Common myeloid progenitor, CD34-positive (primary cell): ENCODE results near the gene ITPRIPL1. TPM values are rescaled to one million over a fixed set of nuclear protein-coding genes. Genes with fewer than 3 reads are reported as not detected.
"Not testable (repeated sequence)": the region's sequence is repeated elsewhere in the genome, so short reads cannot be mapped to it uniquely, and the experiment has no call there.

Source experiments
- CTCF ChIA-PET: fragments of 350-600 bp; sonication (Branson Sonifier 250); formaldehyde crosslinking; loops from one replicate; lab custom pipeline; 2021; ENCODE audit warnings: antibody characterized with exemption; lab: Charles Lee
- POLR2A ChIA-PET: fragments of 350-600 bp; sonication (Branson Sonifier 250); formaldehyde crosslinking; loops from one replicate; lab custom pipeline; 2021; ENCODE audit warnings: antibody characterized with exemption; lab: Charles Lee
- DNase-seq, 3 donors: peaks; one replicate each; pipeline versions ENCODE4 v3.0.0 to v3.0.0-alpha.2; 2013
- H3K27ac ChIP-seq, 2 experiments: 1 replicate in 1 of 2; 2 replicates in 1 of 2; pipeline ENCODE4 v1.7.0; 2013; ENCODE audit warnings: inconsistent platforms in 2 of 2, low read length in 2 of 2, mild to moderate bottlenecking in 2 of 2, low read depth in 1 of 2, moderate library complexity in 1 of 2; ENCODE audit not compliant: severe bottlenecking in 2 of 2, insufficient read depth in 1 of 2, poor library complexity in 1 of 2
- H3K27me3 ChIP-seq, 5 experiments: replicated peaks in 2 of 5; 1 replicate in 3 of 5; 2 replicates in 2 of 5; pipeline versions ENCODE4 v1.6.1 to v1.7.0; 2013; ENCODE audit warnings: low read length in 4 of 5, mild to moderate bottlenecking in 2 of 5, moderate library complexity in 2 of 5, inconsistent platforms in 1 of 5; ENCODE audit not compliant: insufficient read depth in 5 of 5, control insufficient read depth in 4 of 5
- H3K36me3 ChIP-seq, 4 experiments: 1 replicate in 2 of 4; 2 replicates in 2 of 4; pipeline versions ENCODE4 v1.6.1 to v1.7.0; 2013; ENCODE audit warnings: low read length in 3 of 4, control low read depth in 1 of 4, mild to moderate bottlenecking in 1 of 4; ENCODE audit not compliant: control insufficient read depth in 4 of 4, insufficient read depth in 4 of 4
- H3K4me1 ChIP-seq, 4 experiments: 1 replicate in 3 of 4; 2 replicates in 1 of 4; pipeline versions ENCODE4 v1.6.1 to v1.7.1; 2013; ENCODE audit warnings: low read length in 3 of 4, mild to moderate bottlenecking in 3 of 4, control low read depth in 1 of 4, inconsistent platforms in 1 of 4, moderate library complexity in 1 of 4; ENCODE audit not compliant: control insufficient read depth in 4 of 4, insufficient read depth in 4 of 4; ENCODE audit errors: control extremely low read depth in 1 of 4
- H3K4me3 ChIP-seq, 7 experiments: 1 replicate in 4 of 7; 2 replicates in 3 of 7; pipeline versions ENCODE4 v1.5.1 to v1.7.0; 2013; ENCODE audit warnings: mild to moderate bottlenecking in 7 of 7, low read length in 6 of 7, moderate library complexity in 6 of 7, inconsistent platforms in 2 of 7, low read depth in 2 of 7, control low read depth in 1 of 7; ENCODE audit not compliant: insufficient read depth in 4 of 7, control insufficient read depth in 1 of 7; ENCODE audit errors: extremely low read depth in 1 of 7
- H3K9me3 ChIP-seq, 5 experiments: 1 replicate in 4 of 5; 2 replicates in 1 of 5; pipeline versions ENCODE4 v1.6.1 to v1.7.1; 2013; ENCODE audit warnings: low read length in 4 of 5, mild to moderate bottlenecking in 2 of 5, inconsistent platforms in 1 of 5, low read depth in 1 of 5, moderate library complexity in 1 of 5; ENCODE audit not compliant: control insufficient read depth in 4 of 5, insufficient read depth in 2 of 5; ENCODE audit errors: control extremely low read depth in 1 of 5
- WGBS: methylation state at CpG from one replicate; pipeline ENCODE4 v1.1.5; 2013; ENCODE audit not compliant: insufficient coverage; 5-methylcytosine and 5-hydroxymethylcytosine counted together
- polyA plus RNA-seq: library from polyadenylated mRNA; unstranded; fragments of 120-200 nt; gene quantifications from one replicate; pipeline ENCODE4 v1.2.1, GENCODE V29; 2013

ITPRIPL1 gene, protein sequence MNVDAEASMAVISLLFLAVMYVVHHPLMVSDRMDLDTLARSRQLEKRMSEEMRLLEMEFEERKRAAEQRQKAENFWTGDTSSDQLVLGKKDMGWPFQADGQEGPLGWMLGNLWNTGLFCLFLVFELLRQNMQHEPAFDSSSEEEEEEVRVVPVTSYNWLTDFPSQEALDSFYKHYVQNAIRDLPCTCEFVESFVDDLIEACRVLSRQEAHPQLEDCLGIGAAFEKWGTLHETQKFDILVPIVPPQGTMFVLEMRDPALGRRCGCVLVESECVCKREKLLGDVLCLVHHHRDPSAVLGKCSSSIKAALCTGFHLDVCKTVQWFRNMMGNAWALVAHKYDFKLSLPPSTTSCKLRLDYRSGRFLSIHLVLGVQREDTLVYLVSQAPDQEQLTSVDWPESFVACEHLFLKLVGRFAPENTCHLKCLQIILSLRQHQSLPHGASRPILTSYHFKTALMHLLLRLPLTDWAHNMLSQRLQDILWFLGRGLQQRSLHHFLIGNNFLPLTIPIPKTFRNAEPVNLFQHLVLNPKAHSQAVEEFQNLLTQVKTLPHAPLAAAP
- polyA plus RNA-seq, result 7.4 TPM

DNA sequence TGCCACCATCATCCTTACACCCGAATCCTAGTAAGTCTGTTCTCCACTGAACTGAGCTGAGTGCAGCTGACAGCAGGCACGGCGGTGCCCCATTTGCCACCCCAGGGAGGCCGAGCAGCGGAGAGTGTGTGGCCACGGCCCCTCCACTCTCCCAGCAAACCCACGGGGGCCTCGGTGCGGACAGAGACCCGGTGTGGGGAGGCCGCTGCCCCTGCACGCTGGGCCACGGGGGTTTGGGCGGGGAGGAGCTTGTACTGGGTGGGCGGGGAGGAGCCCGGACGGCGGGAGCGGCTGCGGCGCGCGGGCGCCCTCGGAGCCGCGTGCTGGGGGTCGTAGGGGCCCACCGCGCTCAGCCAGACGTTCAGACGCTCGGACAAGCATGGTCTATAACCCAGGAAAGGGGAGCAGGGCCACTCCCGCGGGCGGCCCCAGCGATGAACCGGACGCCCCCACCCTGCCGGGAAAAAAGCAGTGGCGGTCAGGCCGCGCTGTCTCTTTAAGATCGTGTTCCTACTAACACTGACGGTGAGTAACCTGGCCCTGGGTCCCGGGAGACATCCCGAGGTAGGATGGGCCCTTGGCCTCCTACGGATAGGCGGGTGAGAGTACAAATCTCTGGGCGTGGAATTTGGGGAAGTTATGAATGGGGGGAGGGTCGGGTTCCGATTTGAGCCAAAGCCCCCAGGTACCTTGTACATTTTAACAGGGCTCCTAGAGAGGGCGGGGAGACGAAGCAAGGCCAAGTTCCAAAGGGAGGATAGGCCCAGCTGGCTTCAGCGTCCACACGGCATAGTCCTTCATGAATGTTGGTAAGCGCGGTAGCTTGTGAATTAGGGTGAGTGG is at the start of gene ITPRIPL1:
Gene ITPRIPL1, plus strand, starts transcription at position 277 of the 843 bp plus-strand sequence. Its CDS starts 523 bp downstream, at position 800.
- WGBS, result under 1% methylated on average over 45 of the region's 58 CpGs
- DNase-seq, result peak in 2 of 3 donors; percentile 48 to 50
- Histone ChIP-seq H3K4me1 (peaks cover 7 to 47% (median 39%) of the 10 kb centered on the region in 4 experiments), H3K9me3 (no peaks in the 10 kb centered on the region), H3K27ac (peak within 1 kb of the TSS in 1 of 2 experiments; percentile 49), H3K36me3 (peaks cover 0 to 33% (median 11%) of the 10 kb centered on the region in 4 experiments), H3K4me3 (peak within 1 kb of the TSS; percentile 59 to 89 (median 80)), H3K27me3 (no peaks in the 10 kb centered on the region)
- ChIA-PET POLR2A (interaction anchor here (0.7 to 1.2 kb wide), 3 partner anchors 9 to 20 kb away, joined by 3 to 6 read pairs (median 4); partner anchors contain the start of genes NCAPH and SNRNP200), CTCF (interaction anchor here (0.8 to 5.9 kb wide), 8 partner anchors 9 to 23 kb away, joined by 4 to 25 read pairs (median 6); partner anchors contain the start of gene NCAPH)

DNA sequence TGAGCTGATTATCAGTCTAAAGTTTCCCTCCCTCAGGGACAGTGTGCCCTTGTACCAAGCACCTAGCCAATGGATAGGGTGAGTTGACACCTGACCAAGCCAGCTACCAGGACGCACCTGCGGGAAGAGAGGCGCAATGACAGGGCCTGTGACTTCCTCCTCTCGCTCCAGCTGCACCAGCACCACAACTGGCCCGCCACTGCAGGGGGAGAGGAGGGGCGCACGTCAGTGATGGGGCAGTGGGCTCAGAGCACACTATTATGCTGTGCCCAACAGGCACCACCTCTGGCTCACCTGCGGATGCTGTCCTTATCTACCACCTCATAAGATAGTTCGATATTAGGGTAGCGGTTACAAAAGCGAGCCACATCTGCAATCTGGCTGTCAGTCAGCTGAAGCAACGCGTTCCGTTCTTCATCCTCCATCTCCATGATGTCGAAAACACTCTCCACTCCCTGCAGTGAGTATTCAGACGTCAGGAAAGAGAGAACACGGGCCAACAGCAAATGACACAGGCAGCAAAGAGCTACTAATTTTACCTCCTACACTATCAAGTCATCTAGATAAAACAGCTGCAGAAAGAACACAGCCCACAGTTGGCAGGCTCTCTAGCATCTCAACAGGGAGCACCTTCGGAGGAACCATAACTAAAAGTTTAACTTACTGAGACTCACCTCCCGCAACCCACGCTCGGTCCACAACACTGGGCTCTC is 48.2 kb upstream of the ITPRIPL1 start:
- DNase-seq, result no peak
- Histone ChIP-seq H3K27me3 (no peaks in the 10 kb centered on the region), H3K4me3 (no peak overlapping the region), H3K36me3 (peaks cover 23 to 85% (median 58%) of the 10 kb centered on the region in 4 experiments), H3K9me3 (no peaks in the 10 kb centered on the region), H3K27ac (no peak overlapping the region), H3K4me1 (no peaks in the 10 kb centered on the region)
- 97% methylated on average over 16 of the region's 21 CpGs for WGBS
- ChIA-PET POLR2A (no interaction called here), CTCF (interaction anchor here (1.1 to 1.5 kb wide), 4 partner anchors 10 to 140 kb away, joined by 3 to 5 read pairs (median 3); partner anchors contain the start of gene ASTL)

DNA sequence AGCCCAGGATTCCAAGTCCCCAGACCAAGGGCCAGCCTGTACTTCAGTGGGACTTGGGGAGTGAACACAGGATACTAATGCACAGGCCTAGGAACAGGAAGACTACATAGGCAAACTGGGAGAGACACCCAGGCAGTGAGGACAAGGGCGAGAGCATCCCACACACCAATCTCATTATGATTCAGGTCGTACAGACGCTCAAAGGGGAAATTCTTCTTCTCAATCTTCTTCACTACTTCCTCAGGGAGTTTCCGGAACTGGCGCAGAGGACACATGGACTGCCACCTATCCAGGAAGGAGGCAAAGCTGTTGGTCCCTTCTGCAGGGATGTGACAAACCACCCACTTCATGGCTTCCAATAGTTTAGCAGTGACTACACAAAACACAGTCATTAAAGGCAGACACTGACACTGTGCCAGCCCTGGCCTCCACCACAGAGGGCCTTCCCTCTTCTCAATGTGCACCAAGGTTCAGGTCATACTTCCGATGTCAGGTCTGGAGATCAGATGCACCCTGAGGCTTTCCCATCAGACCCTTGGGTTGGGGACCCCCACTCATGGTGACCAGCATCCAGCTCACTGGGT is 37.8 kb upstream of the ITPRIPL1 start:
- no peak overlapping the region for H3K4me3 ChIP-seq
- no peaks in the 10 kb centered on the region for H3K27me3 ChIP-seq
- 90% methylated on average over 5 of the region's 6 CpGs for WGBS
- H3K27ac ChIP-seq, result no peak overlapping the region
- ChIA-PET CTCF (interaction anchor here (0.9 to 1.1 kb wide), 2 partner anchors 17 to 295 kb away, joined by 3 read pairs; no protein-coding TSS in a partner anchor), POLR2A (no interaction called here)
- no peak for DNase-seq
- H3K36me3 ChIP-seq, result peaks cover 57 to 99% (median 92%) of the 10 kb centered on the region in 4 experiments
- H3K4me1 ChIP-seq, result no peaks in the 10 kb centered on the region
- H3K9me3 ChIP-seq, result no peaks in the 10 kb centered on the region

DNA sequence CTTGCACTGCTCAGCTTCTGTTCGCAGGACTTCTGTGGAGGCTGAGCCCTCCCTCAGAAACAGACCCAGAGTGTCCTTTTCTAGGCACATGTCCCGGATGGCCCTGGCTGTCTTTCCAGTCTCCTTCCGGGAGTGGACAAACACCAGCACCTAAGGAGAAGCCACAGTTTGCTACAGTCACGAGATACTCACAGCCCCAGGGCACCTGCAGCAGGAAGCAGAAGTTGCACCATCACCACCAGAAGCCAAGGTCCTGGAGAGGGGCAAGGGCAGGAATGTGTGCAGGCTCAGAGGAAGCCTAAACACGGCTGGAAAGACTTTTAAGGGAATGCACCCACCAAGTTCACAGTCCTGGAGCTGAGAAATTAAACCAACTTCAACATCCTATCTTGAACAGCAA is 33.4 kb upstream of the ITPRIPL1 start:
- H3K27ac ChIP-seq, result no peak overlapping the region
- H3K4me1 ChIP-seq, result no peaks in the 10 kb centered on the region
- 94% methylated on average over 4 of the region's 5 CpGs for WGBS
- CTCF ChIA-PET, result interaction anchor here (1.3 kb wide), 1 partner anchor 14 kb away, joined by 3 read pairs; the partner anchor contains the start of gene SNRNP200
- DNase-seq, result no peak
- POLR2A ChIA-PET, result no interaction called here
- no peak overlapping the region for H3K4me3 ChIP-seq
- H3K36me3 ChIP-seq, result peaks cover 65 to 99% (median 85%) of the 10 kb centered on the region in 4 experiments
- no peaks in the 10 kb centered on the region for H3K27me3 ChIP-seq
- no peaks in the 10 kb centered on the region for H3K9me3 ChIP-seq

DNA sequence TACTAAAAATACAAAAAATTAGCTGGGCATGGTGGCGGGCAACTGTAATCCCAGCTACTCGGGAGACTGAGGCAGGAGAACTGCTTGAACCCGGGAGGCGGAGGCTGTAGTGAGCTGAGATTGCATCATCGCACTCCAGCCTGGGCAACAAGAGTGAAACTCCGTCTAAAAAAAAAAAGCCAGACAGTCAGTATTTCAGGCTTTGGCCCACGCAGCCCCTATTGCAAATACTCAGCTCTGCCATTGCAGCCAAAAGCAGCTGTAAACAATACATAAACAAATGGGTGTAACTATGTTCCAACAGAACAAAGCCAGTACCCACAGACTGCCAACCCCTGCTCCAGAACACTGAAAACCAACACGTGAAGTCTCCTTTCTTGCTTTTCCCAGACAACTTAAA is 30.8 kb upstream of the ITPRIPL1 start:
- POLR2A ChIA-PET, H3K27me3 ChIP-seq, H3K4me3 ChIP-seq, DNase-seq, H3K9me3 ChIP-seq, H3K4me1 ChIP-seq, H3K27ac ChIP-seq: not testable (repeated sequence)
- 98% methylated on average over 6 of the region's 8 CpGs for WGBS
- CTCF ChIA-PET, result interaction anchor here (0.6 to 1.3 kb wide), 6 partner anchors 13 to 183 kb away, joined by 3 to 6 read pairs (median 4); no protein-coding TSS in a partner anchor
- peaks cover 69 to 98% (median 85%) of the 10 kb centered on the region in 4 experiments for H3K36me3 ChIP-seq

DNA sequence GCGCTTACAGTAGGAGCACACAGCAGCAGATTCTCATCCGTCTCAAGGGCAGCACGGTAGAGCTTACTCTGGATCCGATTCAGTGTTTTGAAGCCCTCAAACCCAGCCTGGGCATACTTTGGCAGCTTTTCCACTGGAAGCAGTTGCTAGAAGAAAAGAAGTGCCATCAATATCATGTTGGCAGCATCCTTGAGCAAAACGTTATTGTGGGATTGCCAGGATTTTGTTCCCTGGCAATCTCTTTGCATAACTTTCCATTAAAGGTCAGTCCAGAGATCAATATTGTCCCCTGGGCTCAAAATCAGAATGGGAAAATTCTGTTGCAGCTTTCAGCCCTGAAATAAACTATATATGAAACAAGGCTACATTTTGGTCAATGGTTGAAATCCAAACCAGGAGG is 28.2 kb upstream of the ITPRIPL1 start:
- no peak for DNase-seq
- CTCF ChIA-PET, result no interaction called here
- Histone ChIP-seq H3K27ac (no peak overlapping the region), H3K4me1 (no peaks in the 10 kb centered on the region), H3K27me3 (no peaks in the 10 kb centered on the region), H3K36me3 (peaks cover 64 to 94% (median 78%) of the 10 kb centered on the region in 4 experiments), H3K4me3 (no peak overlapping the region), H3K9me3 (no peaks in the 10 kb centered on the region)
- POLR2A ChIA-PET, result no interaction called here
- WGBS, result 96% methylated on average over 5 of the region's 5 CpGs
